HL-60 (cell line): ENCODE measurements around the gene ACOX2.
A peak's percentile ranks its signal among the peaks of the same experiment; 100 is the strongest.

Source experiments
- DNase-seq, 2 experiments: peaks; one replicate each; pipeline ENCODE4 v3.0.0-alpha.2; 2010 to 2020; ENCODE audit warnings: low read depth in 1 of 2, low spot score in 1 of 2
- H3K27ac ChIP-seq: fragments of 250-450 bp; sonication (Bioruptor Pico); replicated peaks from 2 replicates; pipeline ENCODE4 v1.5.1; 2020; ENCODE audit warnings: mild to moderate bottlenecking, moderate library complexity
- H3K27me3 ChIP-seq: fragments of 250-450 bp; sonication (Bioruptor Pico); 2 replicates; pipeline ENCODE4 v1.5.1; 2021; ENCODE audit warnings: mild to moderate bottlenecking, moderate library complexity; ENCODE audit not compliant: insufficient read depth, poor library complexity, severe bottlenecking
- H3K4me3 ChIP-seq: replicated peaks from 2 replicates; pipeline ENCODE4 v1.5.1; 2011; ENCODE audit warnings: mild to moderate bottlenecking, control low read depth, low read length; ENCODE audit not compliant: insufficient read depth
- GABPA ChIP-seq: IDR thresholded peaks from 2 replicates; pipeline ENCODE4 v1.6.1; 2012; ENCODE audit warnings: low read depth
- POLR2AphosphoS5 ChIP-seq: IDR thresholded peaks from 2 replicates; pipeline ENCODE4 v1.6.1; 2012; ENCODE audit warnings: low read depth
- SPI1 ChIP-seq: IDR thresholded peaks from 2 replicates; pipeline ENCODE4 v1.6.1; 2012; ENCODE audit warnings: low read depth, mild to moderate bottlenecking, borderline replicate concordance
- long read RNA-seq: library from polyadenylated mRNA; unstranded; transcript quantifications from one replicate; pipeline ENCODE4 v2.0.0, GENCODE V29; 2020
- TF ChIP-seq, protein P1 (sequence below): IDR thresholded peaks from 2 replicates; pipeline ENCODE4 v1.6.1; 2012; ENCODE audit warnings: low read depth; ENCODE audit not compliant: insufficient replicate concordance
- TF ChIP-seq, protein P2 (sequence below): IDR thresholded peaks from one replicate; pipeline ENCODE4 v1.5.1; 2011; ENCODE audit warnings: low read length, control low read depth, inconsistent platforms; ENCODE audit not compliant: insufficient read depth

The ACOX2 gene
- long read RNA-seq: 0 reads

DNA sequence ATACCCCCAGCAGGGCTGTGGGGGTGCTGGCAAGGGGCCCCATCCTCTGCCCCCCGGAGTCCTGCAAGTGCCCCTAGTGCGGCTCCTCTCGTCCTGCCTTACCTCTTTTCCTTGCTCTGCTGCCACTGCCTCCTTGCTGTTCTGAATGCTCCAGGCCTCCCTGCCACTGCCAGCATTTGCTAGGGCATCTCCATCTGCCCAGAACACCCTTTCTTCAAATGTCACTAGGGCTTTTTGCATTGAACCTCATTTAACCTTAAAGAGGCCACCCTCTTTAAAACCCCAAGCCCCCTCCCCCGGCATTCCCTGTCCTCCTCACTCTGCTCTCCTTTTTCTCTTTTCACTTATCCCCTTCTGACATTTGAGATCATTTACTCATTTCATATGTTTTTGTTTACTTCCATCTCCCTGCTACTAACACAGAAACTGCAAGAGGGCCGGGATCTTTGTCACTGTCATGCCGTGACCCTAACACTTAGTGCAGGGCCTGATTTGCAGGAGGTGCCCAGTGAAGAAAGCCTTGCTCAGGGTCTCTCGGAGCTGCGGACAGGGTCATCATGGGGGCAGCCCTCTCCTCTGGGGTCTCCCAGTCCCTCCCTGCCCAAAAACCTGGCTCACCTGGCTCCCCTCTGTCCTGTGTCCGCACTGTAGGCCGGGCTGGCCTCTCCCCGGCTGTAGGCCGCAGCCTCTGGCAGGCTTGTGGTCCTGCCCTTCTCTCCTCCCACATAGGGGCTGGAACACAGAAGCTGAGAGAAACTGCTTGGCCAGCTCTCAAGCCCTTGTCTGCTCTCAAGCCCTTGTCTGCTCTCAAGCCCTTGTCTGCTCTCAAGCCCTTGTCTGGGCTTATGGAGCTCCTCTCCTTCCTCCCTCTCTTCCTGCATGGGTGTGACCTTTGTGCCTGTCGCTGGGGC, at the start of gene ACOX2:
ACOX2 (minus strand) TSS at position 690 of the 911 bp plus-strand sequence. CDS start 2,084 bp downstream, outside the sequence.
- DNase-seq: no peak
- Histone ChIP-seq H3K27me3 (no peaks in the 10 kb centered on the region), H3K27ac (no peak within 1 kb of the TSS), H3K4me3 (no peak within 1 kb of the TSS)
- TF ChIP-seq SPI1 (no peak), POLR2AphosphoS5 (no peak), GABPA (no peak)
- TF ChIP-seq, protein P1, sequence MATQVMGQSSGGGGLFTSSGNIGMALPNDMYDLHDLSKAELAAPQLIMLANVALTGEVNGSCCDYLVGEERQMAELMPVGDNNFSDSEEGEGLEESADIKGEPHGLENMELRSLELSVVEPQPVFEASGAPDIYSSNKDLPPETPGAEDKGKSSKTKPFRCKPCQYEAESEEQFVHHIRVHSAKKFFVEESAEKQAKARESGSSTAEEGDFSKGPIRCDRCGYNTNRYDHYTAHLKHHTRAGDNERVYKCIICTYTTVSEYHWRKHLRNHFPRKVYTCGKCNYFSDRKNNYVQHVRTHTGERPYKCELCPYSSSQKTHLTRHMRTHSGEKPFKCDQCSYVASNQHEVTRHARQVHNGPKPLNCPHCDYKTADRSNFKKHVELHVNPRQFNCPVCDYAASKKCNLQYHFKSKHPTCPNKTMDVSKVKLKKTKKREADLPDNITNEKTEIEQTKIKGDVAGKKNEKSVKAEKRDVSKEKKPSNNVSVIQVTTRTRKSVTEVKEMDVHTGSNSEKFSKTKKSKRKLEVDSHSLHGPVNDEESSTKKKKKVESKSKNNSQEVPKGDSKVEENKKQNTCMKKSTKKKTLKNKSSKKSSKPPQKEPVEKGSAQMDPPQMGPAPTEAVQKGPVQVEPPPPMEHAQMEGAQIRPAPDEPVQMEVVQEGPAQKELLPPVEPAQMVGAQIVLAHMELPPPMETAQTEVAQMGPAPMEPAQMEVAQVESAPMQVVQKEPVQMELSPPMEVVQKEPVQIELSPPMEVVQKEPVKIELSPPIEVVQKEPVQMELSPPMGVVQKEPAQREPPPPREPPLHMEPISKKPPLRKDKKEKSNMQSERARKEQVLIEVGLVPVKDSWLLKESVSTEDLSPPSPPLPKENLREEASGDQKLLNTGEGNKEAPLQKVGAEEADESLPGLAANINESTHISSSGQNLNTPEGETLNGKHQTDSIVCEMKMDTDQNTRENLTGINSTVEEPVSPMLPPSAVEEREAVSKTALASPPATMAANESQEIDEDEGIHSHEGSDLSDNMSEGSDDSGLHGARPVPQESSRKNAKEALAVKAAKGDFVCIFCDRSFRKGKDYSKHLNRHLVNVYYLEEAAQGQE: no peak
- TF ChIP-seq, protein P2, sequence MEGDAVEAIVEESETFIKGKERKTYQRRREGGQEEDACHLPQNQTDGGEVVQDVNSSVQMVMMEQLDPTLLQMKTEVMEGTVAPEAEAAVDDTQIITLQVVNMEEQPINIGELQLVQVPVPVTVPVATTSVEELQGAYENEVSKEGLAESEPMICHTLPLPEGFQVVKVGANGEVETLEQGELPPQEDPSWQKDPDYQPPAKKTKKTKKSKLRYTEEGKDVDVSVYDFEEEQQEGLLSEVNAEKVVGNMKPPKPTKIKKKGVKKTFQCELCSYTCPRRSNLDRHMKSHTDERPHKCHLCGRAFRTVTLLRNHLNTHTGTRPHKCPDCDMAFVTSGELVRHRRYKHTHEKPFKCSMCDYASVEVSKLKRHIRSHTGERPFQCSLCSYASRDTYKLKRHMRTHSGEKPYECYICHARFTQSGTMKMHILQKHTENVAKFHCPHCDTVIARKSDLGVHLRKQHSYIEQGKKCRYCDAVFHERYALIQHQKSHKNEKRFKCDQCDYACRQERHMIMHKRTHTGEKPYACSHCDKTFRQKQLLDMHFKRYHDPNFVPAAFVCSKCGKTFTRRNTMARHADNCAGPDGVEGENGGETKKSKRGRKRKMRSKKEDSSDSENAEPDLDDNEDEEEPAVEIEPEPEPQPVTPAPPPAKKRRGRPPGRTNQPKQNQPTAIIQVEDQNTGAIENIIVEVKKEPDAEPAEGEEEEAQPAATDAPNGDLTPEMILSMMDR: no peak

DNA sequence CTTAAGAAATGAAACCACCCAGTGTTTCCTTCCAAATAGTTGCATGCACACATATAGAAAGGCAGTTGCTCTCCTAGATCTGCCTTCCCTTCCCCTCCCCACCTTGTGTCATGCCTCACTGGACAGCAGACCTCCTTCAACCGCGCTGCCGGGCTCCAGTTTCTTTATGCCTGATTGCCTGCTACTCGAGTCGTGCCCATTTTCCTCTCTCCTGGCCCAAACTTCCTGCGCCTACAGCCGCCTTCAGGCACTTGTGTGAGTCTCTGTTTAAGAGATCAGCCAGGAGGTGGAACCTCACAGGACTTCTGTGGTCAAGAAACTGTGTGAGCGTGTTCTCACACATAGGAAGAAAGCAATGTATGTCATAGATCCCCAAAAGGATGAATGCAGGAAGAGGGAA, 49.0 kb upstream of the ACOX2 start:
- no peak for DNase-seq
- no peak overlapping the region for H3K4me3 ChIP-seq
- TF ChIP-seq GABPA (no peak), SPI1 (no peak), POLR2AphosphoS5 (no peak)
- TF ChIP-seq, protein P1: no peak
- TF ChIP-seq, protein P2: no peak

DNA sequence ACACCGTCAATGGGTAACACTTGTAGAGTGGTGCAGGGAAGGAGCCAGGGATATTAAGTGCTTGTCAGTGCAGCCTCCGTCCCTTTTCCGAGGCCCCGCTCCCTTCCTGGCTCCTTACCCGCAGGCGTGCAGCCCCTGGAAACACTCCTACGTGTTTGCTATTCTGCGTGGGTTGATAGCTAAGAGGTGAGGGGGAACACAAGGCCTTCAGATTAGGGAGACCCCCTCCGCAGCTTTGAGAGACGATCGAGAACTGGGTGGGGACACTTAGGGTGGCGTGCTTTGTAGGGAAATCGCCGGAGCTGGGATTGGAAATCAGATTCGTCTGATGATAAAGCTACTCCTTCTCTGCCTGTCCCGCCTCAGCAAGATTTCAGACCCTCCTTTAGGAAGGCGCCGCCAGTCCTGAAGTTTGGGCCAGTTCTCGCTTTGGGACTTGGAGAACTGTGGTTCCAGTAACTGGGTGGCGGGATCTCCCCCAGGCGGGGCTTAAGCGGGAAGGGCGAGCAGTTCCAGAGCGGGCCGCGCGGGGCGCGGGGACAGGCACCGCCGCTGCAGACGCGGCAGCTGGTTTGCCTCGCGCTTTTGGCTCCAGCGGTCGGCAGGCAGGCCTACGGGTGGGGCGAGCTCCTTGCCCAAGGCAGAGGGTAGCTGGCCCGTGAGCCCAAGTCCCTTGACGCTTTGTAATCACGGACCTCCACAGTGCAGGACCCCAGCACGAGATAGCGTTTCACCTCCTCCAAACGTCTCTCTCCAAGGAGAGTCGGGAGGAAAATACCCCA, 48.2 kb upstream of the ACOX2 start:
- Histone ChIP-seq H3K4me3 (peak overlapping the region; percentile 65), H3K27ac (no peak overlapping the region), H3K27me3 (peaks cover 35% of the 10 kb centered on the region)
- DNase-seq: peak in 1 of 2 experiments; percentile 47
- no peak for TF ChIP-seq SPI1
- TF ChIP-seq, protein P2: peak; percentile 52
- TF ChIP-seq POLR2AphosphoS5: no peak
- no peak for TF ChIP-seq GABPA
- TF ChIP-seq, protein P1: peak; percentile 12

More for the DNA sequence above, 49.0 kb upstream of the ACOX2 start:
- H3K27me3 ChIP-seq: peaks cover 35% of the 10 kb centered on the region
- no peak overlapping the region for H3K27ac ChIP-seq
